Glomerular visceral epithelial cell (primary cell): Measurements from ENCODE around the gene SELENOS.
A peak's percentile ranks its signal among the peaks of the same experiment; 100 is the strongest.

ENCODE experiments used
- DNase-seq: peaks from one replicate; pipeline ENCODE4 v3.0.0-alpha.2; 2016; ENCODE audit errors: extremely low spot score

SELENOS gene, protein sequence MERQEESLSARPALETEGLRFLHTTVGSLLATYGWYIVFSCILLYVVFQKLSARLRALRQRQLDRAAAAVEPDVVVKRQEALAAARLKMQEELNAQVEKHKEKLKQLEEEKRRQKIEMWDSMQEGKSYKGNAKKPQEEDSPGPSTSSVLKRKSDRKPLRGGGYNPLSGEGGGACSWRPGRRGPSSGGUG

GRCh38 chr15:101277038-101277822 lies at the start of gene SELENOS:
TSS of gene SELENOS (minus strand) at chr15:101277485. CDS start at chr15:101277417, 68 bp downstream.
- peak; percentile 90 for DNase-seq

DNA sequence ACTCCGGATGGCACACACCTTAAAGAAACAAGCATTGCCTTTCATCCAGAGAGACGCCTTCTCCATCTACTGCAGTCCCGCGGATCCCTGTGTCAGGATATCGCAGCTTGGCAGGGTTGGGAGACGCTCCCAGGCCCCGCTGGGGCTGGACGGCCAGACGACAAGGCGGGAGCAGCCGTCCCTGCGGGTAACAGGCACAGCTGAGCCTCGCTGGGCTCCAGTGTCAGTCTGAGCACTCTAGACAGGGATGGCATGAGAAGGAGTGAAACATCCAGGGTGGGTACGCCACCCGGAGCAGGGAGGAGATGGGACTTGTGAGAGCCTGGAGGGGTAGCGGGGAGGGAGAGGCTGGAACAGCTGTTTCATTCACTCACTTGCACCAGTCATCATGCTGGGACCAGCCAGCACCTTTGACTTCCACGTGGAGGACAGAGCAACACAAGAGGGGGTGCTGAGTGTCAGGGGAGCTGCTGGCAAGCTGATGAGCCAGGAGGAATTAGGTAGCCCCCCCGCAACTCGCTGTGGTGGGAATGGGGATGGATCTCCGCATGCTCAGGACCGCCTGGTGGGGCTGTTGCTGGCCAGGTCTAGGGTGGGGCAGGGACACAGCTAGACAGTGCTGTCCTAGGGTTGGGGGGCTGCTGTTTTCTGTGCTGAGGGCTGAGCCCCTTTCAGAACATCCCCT lies 49.3 kb upstream of the SELENOS start:
- DNase-seq: no peak

DNA sequence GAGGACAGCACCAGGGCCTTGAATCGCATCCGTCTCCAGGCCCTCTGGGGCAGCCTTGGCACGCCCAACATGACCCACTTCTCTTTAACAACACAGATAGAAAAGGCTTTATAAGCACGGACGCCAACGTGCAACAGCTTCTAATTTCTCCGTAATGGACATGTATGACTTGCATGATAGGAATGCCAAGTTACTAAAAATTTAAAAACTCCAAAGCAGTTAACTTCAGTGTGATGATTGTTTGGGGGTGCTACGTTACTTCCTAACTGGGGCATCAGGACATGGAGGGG lies 48.7 kb upstream of the SELENOS start:
- DNase-seq: no peak

GRCh38 chr15:101325263-101326025 lies 48.2 kb upstream of the SELENOS start:
- DNase-seq: no peak

DNA sequence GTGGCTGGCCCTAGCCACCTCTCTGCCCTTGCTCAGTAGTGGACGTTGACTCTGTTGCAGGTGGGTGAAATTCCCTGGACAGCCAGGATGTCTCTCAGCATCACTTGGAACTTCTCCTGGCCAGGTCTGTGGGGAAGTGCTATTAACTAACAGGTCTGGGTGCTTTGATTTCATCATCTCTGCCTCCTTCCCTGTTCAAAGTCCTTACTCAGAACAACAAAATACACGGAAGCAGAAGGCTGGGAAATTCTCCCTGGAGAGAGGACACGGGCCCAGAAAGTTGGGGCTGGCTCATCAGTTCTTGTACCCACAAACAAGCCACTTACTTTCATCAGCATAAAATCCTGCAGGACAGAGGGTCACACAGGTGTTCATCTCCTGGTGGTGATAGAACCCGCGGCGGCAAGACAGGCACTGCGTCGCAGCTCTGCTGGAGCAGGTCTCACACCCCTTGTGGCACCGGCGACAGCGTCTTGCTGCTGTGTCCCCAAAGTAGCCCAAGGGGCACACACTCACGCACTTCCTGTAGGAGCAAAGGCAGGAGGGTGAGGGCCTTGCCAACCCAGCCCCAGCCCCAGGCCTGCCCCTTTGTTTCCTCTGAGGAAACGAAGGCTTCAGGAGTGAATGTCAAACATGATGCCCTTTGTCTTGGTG lies 47.4 kb upstream of the SELENOS start:
- no peak for DNase-seq

GRCh38 chr15:101323793-101324523 lies 46.7 kb upstream of the SELENOS start:
- no peak for DNase-seq

- no peak for DNase-seq
These were observed 45.7 kb upstream of the SELENOS start for GRCh38 chr15:101322854-101323477.

DNA sequence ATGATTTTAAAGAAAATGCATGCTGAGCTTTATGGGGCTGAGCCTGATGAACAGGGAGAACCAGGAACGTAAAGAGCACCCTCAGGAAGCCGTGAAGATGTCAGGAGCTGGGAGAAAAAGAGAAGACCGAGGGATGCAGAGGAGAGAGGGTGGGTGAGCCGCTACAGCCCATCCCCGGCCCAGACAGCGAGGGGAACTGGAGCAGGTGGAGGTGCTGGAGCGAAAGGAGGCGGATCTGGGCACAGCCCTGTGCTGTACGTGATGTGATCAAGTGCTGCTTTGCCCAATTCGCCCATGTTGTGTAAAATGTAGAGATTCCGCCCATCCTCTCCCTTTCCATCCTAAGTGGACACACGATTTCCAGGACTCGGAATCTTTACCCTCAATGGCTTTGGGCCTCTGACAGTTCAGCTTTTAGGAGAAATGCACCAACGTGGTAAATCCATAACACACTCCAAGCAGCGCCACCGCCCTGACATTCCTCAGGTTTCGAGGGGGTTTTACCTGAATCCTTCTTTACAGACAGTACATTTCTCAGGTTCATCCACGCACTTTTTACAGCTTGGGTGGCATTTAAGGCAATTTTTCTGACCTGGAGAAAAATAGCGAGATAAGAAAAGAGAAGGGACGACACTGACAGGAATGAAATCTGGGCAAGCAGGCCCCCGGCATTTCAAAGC lies 44.9 kb upstream of the SELENOS start:
- DNase-seq: no peak

GRCh38 chr15:101320501-101321052 lies 43.3 kb upstream of the SELENOS start:
- DNase-seq: peak; percentile 56

GRCh38 chr15:101318839-101319238 lies 41.6 kb upstream of the SELENOS start:
- no peak for DNase-seq

DNA sequence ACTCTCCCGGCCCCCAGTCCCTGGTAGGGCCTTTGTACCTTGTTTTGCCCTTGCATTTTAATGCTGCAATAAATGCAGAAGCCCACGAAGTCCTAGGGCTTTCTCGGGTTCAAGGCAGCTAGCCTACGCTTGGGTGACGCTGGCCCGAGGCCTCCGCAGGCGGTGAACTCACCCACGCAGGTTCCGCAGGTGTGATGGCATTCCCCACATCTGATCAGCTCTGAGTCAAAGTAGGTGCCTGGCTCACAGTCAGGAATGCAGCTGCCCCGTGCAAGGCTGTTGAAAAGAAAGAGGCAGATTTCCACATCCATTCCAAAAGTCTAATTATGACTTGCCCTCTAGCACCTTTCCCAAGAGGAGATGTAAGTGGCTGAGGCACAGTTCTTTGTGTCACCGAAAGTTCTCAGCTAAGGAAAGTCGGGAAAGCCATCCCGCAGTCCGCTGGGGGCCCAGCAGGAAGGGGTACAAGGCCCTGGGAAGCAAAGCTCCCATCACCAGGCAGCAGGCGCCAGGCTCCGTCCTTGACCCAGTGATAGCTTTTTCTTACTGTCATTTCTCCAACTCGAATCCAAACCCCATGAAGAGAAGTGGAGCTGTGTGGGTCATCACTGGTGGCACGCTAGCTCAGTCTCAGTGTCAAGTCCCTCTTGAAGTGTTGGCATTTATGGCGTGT lies 41.0 kb upstream of the SELENOS start:
- DNase-seq: no peak

- DNase-seq: no peak
These were observed 40.1 kb upstream of the SELENOS start for GRCh38 chr15:101317336-101317872.

DNA sequence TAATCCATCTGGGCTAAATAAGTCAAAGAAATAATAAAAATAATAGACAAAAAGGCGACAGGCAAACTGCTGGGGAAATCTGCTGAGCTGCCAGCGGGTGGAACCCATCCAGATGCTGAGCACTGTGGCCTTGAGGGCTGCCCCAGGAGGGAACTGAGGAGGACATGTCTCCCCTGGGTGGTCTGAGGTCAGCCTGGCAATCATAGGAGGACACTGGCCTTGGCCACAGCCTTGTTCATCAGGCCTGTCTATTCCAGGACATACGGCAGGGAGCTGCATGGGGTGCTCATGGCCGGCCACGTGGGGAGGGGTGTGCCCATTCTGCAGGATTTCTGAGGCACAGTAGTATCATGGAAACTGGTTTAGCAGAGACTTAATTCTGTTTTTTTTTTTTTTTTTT lies 39.2 kb upstream of the SELENOS start:
- no peak for DNase-seq

DNA sequence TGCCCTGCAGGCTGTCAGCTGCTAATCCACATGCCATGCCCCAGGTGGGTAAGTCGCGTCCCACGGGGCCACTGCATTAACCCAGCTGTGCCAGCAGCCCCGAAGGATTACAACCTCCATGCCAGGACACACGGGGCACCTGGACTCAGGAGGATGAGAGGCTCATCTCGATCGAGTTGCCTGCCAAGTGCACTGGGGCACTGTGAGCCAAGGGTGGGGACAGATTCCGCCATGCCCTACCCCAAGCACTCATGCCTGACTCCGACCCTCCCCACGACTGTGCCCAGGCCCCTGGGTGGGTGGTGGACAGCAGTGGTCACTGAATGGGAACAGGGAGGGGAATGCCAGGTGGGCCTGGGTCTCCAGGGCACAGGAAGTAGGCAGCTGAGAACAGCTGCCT lies 38.5 kb upstream of the SELENOS start:
- DNase-seq: no peak

DNA sequence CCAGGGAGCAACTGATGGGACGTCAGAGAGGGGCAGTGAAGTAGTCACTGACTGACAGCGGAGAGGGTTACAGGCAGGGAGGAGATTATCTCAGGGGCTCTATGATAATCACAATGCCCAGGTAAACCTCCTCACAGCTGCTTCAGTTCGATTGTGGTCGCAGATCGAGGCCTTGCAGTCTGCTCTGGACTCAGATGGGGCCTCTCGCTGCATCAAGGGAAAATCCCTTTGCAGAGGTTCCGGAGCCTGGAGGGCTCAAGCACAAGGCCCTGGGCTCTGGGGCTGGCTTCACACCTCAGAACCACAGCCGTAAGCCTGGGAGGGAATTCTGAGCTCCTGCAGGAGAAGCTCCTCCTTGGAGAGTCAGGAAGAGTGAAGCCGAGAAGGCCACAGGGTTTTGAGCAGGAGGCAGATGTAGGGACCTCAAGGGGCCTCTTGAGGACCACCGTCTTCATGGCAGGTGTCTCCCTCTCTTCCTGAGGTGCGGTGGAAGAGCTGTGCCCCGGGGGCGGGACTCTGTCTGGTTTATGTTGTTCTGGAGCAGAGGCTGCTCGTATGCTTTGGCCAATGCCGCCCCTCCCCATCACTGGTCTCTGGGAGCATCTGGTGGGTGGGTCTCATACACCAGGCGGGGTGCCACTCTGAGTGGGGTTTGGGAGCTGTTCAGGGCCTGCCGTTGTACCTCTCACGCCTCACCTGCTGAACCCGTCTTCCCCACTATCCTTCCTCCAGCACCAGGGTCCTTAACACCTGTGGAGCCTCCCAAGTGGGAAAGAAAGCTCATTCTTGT lies 37.2 kb upstream of the SELENOS start:
- no peak for DNase-seq

DNA sequence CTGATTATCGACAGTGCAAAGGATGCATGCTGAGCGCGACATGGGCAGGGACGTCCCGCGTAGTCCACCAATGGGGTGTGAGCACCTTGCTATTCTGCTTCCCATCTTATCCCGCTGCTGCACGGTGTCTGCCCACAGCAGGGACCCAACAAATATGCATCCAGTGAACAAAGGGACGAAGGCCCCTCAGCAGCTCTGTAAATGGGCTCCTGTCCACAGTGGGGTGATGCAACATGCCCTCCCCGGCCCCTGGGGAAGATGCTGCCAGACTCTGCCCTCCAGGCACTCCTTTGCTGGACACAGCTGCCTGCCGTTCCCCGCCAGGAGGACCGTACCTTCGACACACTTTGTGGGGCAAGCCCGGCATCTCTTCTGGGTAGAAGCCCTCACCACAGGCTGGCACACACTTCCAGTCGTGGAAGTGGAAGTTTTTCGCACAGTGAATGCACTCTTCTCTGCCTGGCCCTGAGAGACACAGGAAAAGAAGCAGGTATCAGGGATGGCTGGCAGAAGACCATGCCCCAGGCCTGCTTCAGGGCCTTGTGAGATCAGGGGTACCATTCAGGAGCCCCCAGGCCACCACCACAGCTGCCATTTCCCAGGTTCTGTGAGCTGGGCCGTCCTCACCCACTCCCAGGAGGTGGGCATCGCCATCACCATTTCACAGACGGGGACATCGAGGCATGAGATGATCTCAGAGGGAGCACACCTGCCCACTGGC lies 35.9 kb upstream of the SELENOS start:
- no peak for DNase-seq

GRCh38 chr15:101310508-101310907 lies 33.2 kb upstream of the SELENOS start:
- no peak for DNase-seq

DNA sequence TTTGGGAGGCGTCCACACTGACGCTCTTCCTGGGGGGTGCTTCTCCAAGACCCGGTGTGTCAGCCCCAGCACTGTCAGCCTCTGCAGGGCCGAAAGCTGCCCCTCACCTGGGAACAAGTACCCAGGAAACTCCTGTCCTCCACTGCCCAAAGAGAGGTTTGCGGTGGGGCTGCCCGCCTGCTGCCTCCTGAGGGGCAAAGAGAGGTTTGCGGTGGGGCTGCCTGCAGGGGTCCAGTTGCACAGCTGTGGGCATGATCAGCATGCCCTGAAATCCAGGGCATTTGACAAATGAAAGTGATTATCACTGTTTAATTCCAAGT lies 32.8 kb upstream of the SELENOS start:
- no peak for DNase-seq
